HG03066 (cell line): ENCODE results near the gene SPO11.

Source experiments
- ATAC-seq: cut with Tn5 transposase; IDR thresholded peaks from one replicate; pipeline ENCODE4 v1.9.1; 2021; ENCODE audit warnings: low read depth; ENCODE audit not compliant: unreplicated experiment

Gene SPO11

DNA sequence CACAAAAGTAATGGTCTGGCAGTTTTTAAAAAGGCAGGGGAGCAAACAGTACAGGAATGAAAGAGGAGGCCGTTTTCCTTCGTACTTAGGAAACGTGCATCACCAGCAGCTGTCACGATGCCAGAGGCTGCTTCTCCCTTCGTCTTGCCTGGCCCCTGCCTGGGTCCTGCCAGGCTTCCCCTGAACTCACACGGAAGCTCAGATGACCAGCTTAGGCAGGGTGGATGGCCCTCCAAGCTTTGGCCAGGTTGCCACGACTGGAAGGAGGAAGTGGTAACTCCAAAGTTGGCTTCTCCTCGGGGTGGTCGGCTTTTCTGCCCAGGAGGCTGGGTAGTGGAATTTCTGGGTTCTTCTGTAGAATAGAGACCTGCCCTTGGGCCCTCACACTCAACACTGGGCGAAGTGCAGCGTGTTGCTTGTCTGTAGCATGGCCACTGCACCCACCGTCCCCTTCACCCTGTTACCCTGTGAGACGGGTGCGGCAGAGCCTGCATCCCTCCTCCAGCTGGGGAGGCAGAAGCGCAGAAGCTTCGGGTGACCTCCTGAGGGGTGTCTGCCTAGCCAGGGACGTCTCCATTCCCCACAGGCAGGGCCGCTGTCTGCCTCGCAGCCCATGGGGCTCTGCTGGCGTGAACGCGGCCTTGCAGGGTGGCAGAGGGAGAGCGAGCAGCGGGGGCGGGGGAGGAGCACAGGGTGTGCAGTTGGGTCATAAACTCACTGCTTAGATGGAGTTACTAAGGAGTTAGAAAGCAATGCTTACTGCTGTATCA lies 43.2 kb downstream of the SPO11 start:
- ATAC-seq: no peak

DNA sequence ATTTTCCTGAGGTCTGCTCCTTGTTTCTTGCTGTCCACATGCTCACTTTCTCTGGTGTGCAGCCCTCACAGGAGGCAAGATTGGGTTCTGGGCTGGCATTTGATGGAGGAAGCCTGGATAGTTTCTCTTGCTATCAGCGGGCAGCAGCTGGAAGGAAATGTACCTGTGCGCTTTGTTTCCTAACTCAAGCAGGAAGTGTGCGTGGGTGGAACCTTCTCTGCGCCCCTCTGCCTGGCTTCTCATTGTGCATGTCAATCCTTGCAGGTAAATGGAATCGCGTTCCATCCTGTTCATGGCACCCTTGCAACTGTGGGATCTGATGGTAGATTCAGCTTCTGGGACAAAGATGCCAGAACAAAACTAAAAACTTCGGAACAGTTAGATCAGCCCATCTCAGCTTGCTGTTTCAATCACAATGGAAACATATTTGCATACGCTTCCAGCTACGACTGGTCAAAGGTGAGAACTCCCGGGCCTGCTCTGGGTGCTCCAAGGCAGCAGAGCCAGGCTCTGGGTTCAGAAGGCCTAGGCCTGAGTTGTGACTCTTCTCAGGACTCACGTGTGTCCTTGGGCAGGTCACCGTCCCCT lies 44.8 kb downstream of the SPO11 start:
- ATAC-seq: no peak

DNA sequence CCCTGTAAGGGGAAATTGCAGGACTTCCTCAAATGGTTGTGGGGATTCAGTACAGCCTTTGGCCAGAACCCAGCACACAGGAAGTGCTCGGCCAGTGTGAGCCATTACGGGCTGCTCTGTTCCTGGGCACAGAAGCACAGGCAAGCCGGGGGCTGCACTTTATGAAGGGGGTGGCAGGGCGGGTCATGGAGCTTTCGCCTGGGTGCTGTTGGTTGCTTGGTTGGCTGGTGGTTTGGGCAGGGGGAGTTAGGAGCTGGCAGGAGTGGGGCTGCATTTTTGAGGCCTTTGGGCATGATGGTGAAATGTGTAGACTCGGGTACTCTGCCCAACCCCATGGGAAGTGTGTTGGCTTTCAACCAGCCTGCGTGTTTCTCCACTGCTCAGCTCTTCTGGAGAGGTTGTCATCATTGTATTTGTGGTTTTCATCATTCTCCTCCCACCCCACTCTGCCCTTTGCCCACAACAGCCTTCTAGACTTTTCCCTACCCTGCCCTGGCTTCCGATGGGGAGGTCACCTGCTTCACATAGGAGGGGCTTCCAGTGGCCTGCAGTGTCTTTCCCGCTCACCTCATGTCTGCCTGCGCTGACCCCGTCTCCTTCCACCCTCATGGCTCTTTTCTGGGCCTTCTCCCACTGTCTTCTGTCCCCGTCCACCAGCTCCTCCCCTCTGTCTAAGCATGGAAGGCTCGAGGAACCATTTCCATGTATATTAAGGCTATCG lies 45.5 kb downstream of the SPO11 start:
- ATAC-seq: no peak

DNA sequence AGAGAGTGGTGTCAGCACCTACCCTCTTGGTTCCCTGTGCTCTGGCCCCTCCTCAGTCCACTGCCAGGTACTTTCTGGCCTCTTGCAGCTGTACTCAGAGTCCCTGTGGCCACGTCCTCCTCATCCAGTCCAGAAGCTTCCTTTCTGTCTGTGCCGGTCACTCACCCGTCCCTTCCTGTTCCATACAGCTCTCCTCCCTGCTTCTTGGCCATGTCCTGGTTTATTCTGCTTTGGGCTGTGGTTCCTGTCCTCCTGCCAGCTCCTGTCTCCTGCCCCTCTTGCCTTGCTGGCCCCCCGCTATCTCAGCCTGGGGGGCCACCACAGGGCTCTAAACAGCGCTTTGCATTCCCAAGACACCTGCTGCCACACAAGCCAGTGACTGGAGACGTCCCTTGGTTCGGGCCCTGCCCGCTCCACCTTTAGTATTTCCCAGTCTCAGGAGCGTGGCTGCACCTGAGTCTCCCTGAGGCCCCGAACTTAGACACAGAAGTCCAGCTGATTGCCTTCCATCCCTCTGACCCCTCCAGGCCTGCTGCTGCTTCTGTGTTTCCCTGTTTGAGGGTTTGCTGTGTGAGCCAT lies 46.1 kb downstream of the SPO11 start:
- no peak for ATAC-seq

DNA sequence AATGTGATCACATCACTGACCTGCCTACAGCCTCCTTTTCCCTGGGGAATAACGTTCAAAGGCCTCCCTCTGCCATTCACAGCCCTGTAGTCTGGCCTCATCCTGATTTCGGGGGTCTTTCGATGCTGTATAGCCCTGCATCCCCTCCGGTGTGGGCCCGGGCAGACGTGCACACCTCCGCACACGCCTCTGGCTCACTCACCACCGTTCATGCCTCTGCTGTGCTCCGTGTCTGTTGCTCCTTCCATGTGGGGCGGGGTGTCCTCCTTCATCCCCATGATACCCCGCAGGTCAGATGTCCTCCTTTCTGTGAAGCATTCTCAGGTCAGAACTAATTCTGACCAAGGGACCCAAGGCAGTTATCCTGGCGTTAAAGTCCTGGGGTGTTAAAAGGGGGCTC lies 47.7 kb downstream of the SPO11 start:
- no peak for ATAC-seq

DNA sequence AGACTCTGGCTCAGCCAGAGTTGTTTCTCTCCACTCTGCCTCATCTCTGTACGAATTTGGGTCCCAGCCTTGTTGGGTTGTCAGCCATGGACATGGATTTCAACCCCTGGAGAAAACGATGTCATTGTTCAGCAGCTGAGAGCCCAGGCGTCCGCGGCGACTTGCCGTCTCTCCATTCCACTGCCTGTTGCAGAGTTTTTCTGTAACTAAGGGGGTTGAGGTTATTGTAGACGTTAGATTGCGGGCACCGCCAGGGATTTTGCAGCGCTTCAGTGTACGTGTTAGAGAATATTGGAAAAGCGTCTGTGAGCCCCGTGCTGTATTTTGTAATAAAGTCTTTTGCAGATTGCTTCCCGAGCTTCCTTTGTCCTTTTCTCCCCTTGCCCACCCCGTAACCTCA lies 48.5 kb downstream of the SPO11 start:
- ATAC-seq: no peak

DNA sequence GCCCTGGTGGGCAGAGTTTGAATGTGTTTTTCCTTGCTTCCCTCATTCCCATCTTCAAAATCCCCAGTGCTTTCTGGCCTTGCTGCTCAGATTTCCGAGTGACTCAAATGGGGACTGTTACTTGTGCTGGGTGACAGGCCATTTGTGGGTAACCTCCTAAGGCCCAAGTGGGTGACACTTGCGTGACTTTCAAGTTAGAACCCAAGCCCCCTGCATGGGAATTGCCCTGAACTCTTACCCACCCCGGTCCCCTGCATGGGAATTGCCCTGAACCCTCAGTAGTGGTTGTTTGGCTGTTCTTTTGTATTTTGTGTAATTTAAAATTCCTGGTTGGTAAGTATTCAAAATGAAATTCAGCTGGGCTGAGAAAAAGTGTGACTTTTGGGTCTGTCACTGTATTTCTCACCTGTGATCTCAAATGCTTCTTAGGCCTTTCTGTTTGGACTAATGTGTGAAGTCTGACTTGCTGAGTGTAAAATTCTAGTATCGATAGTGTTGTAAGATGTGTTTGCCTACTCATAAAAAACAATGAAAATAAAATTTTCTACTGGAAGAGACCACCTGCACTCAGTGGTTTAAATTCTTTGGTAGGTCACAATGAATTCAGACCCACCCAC lies 49.2 kb downstream of the SPO11 start:
- no peak for ATAC-seq

DNA sequence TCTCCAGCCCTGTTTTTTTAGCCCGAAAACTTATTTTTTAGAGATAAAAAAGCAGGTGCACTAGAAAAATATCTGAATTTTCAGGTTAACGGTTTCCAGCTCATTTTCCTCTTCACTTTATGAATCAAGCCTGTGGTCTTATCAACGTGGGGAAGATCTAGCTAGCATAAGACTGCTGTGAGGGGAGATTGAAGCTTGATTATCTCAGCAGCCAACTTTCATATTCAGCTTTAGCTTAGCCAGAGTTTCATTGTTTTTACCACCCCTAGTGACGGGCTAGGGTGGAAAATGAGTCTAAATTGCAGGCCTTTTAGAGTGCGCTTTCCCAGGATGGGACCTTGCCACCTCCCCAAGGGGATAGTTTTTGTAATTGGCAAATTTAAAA lies 49.7 kb downstream of the SPO11 start:
- no peak for ATAC-seq

DNA sequence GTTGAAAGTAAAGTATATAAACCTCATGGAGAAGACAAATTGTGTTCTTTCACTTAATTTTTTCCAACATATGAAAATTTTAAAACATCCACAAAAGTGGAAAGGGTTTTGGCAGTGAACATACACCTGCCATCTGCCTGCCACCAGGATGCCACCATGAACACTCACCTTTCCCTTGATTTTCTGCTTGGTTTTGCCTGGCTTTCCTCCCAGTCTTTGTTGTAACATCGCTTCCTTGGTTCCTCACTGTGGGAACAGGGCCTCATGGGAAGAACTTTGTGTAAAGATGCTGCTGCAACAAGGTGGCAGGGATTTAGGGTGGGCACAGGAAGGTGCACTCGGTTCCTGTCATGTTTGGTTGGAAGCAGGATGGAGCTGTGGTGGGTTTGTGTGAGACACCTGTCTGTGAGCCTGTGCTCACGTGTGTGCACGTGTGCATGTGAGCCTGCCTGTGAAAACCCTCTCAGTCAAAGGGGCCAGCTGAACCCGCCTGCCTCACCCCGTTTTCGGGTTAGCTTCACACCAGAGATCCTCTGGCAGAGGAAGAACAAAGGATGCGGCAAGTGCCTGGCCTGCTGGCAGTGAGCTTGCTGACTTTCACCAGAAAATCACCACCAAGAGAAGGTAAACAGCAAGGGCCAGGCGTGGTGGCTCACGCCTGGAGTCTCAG lies 50.6 kb downstream of the SPO11 start:
- ATAC-seq: no peak

DNA sequence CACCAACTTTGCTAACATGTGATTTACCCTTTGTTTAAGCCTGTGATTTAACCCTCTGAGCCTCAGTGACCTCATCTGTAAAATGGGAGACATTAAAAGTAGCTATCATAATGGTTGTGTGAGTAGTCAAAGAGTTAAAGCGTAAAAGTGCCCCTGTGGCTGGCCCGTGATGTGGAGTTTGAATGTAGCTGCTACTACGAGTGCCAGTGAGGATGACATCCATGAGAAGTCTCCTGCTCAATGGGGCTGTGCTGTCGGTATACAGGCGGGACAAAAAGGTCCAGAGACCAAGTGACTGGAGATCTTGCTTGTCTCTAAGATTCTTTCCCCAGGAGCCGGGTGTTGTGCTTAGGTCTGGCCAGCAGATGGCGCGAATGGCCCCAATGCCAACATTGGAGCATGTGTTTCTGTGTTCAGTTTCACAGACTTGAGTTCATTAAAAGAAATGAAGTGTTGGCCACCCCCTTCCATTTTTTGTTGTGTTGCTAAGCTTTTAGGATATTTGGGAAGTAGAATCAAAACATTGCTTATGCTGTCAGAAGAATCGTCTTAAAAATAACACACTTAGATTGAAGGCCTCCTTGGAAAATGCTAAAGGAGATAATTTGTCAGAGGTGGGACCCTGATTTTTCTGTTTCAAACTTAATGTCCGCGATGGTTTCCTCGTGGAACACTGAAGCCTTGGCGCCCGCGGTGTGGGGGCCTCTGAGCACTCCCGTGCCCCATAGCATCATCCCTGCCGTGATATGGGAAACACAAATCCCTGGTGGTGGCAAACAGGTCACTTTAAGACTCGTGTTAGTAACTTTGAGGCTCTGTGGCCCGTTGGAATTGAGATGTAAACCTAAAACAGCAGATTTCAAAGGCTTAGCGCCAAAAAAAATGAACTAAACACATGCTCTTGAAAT lies 52.2 kb downstream of the SPO11 start:
- ATAC-seq: no peak

DNA sequence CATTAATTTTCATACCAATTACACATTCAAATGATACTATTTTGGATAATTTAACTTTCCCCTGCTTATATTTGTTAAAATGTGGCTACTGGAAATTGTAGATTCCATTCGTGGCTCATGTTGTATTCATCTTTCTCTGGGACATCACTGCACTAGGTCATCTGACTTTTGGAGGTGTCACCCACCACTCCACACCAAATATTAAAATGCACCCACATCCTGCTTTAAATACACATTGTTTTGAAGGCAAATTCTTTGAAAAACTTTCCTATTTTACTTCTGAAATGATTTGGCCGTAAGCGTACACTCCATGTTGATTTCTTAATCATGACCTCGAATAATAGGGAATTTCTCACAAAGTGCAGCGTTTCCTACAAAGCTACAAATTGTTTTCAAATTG lies 52.9 kb downstream of the SPO11 start:
- no peak for ATAC-seq

DNA sequence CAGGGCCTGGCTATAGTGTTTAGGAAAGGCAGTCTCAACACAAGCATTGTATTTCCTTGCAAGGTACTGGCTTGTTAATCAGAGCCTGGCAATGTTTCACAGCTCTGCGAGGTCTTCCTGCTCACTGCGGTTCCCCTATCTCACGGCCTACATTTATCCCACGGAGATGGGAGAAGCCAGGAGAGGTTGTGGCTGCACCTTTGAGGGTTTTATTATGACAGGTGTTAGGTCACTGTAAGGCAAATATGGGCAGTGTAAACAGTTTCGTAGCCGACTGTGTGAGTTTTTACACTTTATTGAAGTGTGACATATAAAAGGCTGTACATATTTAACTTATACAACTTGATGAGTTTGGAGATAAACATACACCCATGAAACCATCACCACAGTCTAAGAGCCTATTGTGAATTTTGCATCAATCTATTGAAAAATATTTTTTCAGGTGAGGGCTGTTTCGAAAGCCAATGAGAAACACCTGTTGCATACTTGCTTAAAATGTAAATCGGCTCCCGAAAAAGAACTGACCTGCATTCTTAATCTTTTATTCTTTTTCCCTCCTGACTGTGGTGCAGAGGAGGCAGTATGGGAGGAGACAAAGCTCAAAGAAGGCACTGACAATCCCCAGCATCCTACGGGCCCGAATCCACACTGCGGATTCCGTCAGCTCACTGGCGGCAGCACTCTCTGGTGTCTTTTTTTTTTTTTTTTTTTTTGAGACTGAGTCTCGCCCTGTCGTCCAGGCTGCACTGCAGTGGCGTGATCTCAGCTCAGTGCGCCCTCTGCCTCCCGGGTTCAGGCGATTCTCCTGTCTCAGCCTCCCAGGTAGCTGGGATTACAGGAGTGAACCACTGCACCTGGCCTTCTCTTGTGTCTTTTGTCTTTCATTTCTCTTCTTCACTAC lies 54.1 kb downstream of the SPO11 start:
- ATAC-seq: no peak

DNA sequence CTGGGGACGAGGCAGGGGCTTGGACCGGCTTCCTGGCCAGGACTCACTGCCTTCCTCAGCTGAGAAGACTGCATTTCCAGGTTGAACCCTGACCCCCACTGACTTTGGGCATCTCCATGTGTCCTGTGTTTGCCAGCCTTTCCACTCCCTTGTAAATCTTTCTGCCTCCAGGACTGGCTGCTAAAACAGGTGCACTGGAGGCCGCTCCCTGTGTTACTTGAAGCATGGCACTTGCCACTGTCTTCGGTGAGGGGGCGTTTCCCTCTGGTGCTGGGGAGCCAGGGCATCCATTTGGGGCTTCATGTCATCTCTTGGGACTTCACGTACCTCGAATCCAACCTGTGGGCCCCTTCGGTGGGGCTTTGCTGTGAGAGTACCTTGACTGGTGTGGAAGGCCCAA lies 54.9 kb downstream of the SPO11 start:
- ATAC-seq: no peak

DNA sequence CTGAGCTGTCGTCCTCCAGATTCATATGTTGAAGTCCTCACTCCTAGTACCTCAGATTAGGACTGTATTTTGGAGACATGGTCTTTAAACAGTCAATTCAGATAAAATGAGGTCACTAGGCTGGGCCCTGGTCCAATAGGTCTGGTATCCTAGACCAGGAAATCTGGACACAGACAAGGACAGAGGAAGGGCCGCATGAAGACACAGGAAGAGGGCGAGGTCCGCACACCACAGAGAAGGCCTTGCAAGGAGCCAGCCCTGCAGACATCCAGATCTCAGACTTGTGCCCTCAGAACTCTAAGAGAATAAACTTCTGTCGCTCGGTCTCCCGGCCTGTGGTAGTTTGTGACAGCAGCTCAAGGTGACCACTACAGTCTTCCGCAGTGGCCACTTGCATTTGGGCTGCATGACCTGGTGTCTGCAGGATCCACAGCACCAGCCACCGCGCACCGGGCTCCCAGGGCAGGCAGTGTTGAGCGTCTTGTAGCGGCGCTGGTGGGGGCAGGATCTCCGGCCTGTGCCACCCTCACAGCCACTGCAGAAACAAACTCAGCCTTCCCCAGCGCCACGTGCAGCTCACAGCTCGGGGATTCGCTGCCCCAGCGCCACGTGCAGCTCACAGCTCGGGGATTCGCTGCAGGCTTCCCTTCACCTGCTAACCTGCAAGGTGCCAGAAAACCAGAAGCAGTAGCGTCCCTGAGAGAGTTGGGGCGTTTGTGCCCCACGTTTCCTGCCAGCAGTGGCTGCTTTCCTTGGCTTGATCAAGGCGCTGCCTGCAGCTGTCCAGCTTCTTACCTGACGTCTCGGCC lies 55.6 kb downstream of the SPO11 start:
- no peak for ATAC-seq

DNA sequence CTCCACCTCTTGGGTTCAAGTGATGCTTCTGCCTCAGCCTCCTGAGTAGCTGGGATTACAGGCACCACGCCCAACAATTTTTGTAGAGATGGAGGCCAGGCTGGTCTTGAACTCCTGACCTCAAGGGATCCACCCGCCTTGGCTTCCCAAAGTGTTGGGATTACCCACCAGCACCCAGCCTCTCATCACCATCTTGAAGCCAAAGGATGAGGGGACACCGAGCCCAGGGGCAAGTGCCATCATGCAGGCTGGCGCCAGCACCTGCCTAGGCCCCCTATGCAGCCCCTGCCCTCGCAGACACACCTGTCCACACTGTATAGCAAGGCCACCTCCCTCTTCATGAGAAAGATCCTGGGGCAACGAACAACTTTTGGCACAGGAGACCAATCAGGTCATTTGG lies 56.3 kb downstream of the SPO11 start:
- no peak for ATAC-seq

DNA sequence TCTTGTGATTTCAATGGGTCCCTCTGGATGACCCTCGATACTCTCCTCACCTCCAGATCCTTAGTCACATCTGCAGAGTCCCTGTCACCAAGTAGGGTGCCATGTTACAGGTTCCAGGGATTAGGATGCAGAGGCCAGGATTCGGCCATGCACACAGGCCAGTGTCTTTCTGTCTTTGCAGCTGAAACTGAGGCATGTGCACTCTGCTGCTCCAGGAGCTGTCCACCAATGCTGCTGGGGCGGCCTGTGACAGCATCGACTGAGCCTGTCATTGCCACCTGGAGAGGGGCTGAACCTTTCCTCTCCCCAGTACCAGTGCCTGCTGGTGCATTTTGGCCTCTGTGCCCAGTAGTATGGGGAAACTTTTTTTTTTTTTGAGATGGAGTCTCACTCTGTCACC lies 57.2 kb downstream of the SPO11 start:
- ATAC-seq: no peak

DNA sequence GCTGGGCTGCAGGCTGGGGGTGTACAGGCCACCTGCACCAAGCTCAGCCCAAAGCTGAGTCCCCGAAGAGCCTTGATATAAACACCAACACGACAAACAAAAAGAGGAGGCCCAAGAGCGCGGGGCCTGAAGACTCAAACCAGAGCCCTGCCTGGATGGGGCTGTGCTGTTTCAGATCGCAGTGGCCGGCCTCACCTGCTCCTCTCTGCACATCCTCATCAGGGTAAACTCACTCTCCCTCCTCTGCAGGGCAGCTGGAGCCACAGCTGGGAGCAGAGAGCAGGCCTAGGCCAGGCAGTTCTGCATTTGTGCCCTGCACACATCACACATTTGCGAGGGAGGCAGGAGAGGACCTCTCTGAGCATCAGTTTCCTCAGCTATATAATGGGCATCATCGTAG lies 57.9 kb downstream of the SPO11 start:
- no peak for ATAC-seq

DNA sequence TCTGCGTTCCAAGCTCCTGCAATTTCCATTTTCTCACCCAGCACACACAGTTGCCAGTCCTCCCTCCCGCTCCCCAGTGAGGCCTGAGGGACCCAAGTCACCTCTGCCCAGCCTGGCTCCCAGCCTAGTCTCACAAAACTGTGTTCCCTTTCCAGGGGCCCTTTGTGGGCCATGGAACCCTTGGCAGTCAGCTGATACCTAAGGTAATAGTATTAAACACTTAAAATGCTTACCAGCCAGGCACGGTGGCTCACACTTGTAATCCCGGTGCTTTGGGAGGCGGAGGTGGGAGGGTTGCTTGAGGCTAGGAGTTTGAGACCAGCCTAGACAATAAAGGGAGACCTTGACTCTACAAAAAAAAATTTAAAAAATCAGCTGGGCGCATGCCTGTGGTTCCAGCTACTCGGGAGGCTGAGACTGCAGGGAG lies 58.4 kb downstream of the SPO11 start:
- ATAC-seq: no peak
